H1 (cell line): ENCODE results near the gene SYPL1. TPM values are rescaled to one million over a fixed set of nuclear protein-coding genes. Genes with fewer than 3 reads are reported as not detected.

Experiments used
- CTCF ChIA-PET: fragments of 300-600 bp; sonication (Branson Sonifier 250); formaldehyde crosslinking; loops from one replicate; lab custom pipeline; 2021; ENCODE audit not compliant: partially characterized antibody; lab: Charles Lee
- POLR2A ChIA-PET: fragments of 300-600 bp; sonication (Branson Sonifier 250); formaldehyde crosslinking; loops from one replicate; lab custom pipeline; 2021; ENCODE audit warnings: inconsistent platforms; ENCODE audit not compliant: partially characterized antibody; lab: Charles Lee
- DNase-seq, 2 experiments: peaks; one replicate each; pipeline versions ENCODE4 v3.0.0 to v3.0.0-alpha.2; 2010 to 2022; ENCODE audit warnings: low spot score in 2 of 2, low read depth in 1 of 2, mixed read lengths in 1 of 2
- FAIRE-seq: peaks from 2 replicates; lab custom pipeline; 2011; peaks lifted over from hg19 to GRCh38; lab: Jason Lieb, UNC
- H2AFZ ChIP-seq: 2 replicates; pipeline ENCODE4 v1.8.1; 2012; ENCODE audit warnings: low read length, inconsistent platforms
- H2AK5ac ChIP-seq: 2 replicates; pipeline ENCODE4 v1.6.1; 2013; ENCODE audit warnings: low read depth, low read length
- H2BK120ac ChIP-seq: replicated peaks from 2 replicates; pipeline ENCODE3; 2013; ENCODE audit warnings: low read depth, low read length, inconsistent platforms
- H2BK12ac ChIP-seq: 2 replicates; pipeline ENCODE4 v1.6.1; 2013; ENCODE audit warnings: low read depth, low read length
- H2BK15ac ChIP-seq: 2 replicates; pipeline ENCODE4 v1.6.1; 2013; ENCODE audit warnings: low read length
- H2BK20ac ChIP-seq: 2 replicates; pipeline ENCODE4 v1.6.1; 2013; ENCODE audit warnings: low read length
- H2BK5ac ChIP-seq: 2 replicates; pipeline ENCODE4 v1.6.1; 2013; ENCODE audit warnings: low read depth, low read length
- H3K14ac ChIP-seq: 2 replicates; pipeline ENCODE4 v1.6.1; 2013; ENCODE audit warnings: inconsistent platforms; ENCODE audit not compliant: insufficient read length
- H3K18ac ChIP-seq: 2 replicates; pipeline ENCODE4 v1.6.1; 2013; ENCODE audit warnings: low read length; ENCODE audit errors: extremely low read depth
- H3K23ac ChIP-seq: 2 replicates; pipeline ENCODE4 v1.6.1; 2013; ENCODE audit warnings: inconsistent platforms; ENCODE audit not compliant: insufficient read length
- H3K23me2 ChIP-seq: 2 replicates; pipeline ENCODE4 v1.6.1; 2013; ENCODE audit warnings: low read depth, low read length
- H3K27ac ChIP-seq: 2 replicates; pipeline ENCODE4 v1.6.1; 2011; ENCODE audit warnings: low read depth, low read length, inconsistent platforms
- H3K27me3 ChIP-seq, 4 experiments: replicated peaks in 1 of 4; 1 replicate in 1 of 4; 2 replicates in 3 of 4; pipeline versions ENCODE4 v1.6.1 to v1.8.1; 2011 to 2013; ENCODE audit warnings: low read length in 3 of 4, mild to moderate bottlenecking in 3 of 4, inconsistent platforms in 2 of 4, mixed read lengths in 2 of 4, moderate library complexity in 1 of 4; ENCODE audit not compliant: control insufficient read depth in 3 of 4, insufficient read depth in 3 of 4; ENCODE audit errors: extremely low read depth in 1 of 4
- H3K36me3 ChIP-seq, 4 experiments: 2 replicates each; pipeline versions ENCODE4 v1.6.1 to v1.8.1; 2011 to 2013; ENCODE audit warnings: mild to moderate bottlenecking in 4 of 4, low read length in 3 of 4, moderate library complexity in 2 of 4, control low read depth in 1 of 4, inconsistent platforms in 1 of 4; ENCODE audit not compliant: insufficient read depth in 4 of 4, control insufficient read depth in 2 of 4
- H3K4ac ChIP-seq: replicated peaks from 2 replicates; pipeline ENCODE3; 2013; ENCODE audit warnings: low read length, low read depth, mixed read lengths, inconsistent platforms; ENCODE audit not compliant: insufficient read length
- H3K4me1 ChIP-seq, 4 experiments: replicated peaks in 1 of 4; 1 replicate in 1 of 4; 2 replicates in 3 of 4; pipeline versions ENCODE4 v1.6.1 to v1.8.1; 2011 to 2013; ENCODE audit warnings: low read length in 3 of 4, inconsistent platforms in 2 of 4, mixed read lengths in 1 of 4; ENCODE audit not compliant: insufficient read depth in 4 of 4, control insufficient read depth in 3 of 4
- H3K4me2 ChIP-seq, 2 experiments: 2 replicates each; pipeline versions ENCODE4 v1.6.1 to v1.8.1; 2011 to 2013; ENCODE audit warnings: low read depth in 2 of 2, low read length in 2 of 2, control low read depth in 1 of 2, inconsistent platforms in 1 of 2, mild to moderate bottlenecking in 1 of 2; ENCODE audit not compliant: insufficient read depth in 1 of 2
- H3K4me3 ChIP-seq, 4 experiments: fragments of 200-600, 300-600 bp in 1 of 4; sonication (generic), shearing (Covaris generic), sonication (Bioruptor Twin) in 1 of 4; 2 replicates each; pipeline versions ENCODE4 v1.5.1 to v1.8.1; 2011 to 2016; ENCODE audit warnings: low read length in 4 of 4, low read depth in 3 of 4, control low read depth in 2 of 4, inconsistent platforms in 2 of 4, mild to moderate bottlenecking in 2 of 4, mixed read lengths in 1 of 4, moderate library complexity in 1 of 4; ENCODE audit not compliant: insufficient read depth in 2 of 4; ENCODE audit errors: extremely low read depth in 1 of 4
- H3K56ac ChIP-seq: replicated peaks from 2 replicates; pipeline ENCODE3; 2013; ENCODE audit warnings: low read depth, mild to moderate bottlenecking, mixed read lengths, low read length, inconsistent platforms; ENCODE audit not compliant: insufficient read length
- H3K79me1 ChIP-seq: 2 replicates; pipeline ENCODE4 v1.6.1; 2013; ENCODE audit warnings: low read depth, low read length, control low read depth
- H3K79me2 ChIP-seq, 2 experiments: 2 replicates each; pipeline versions ENCODE4 v1.6.1 to v1.8.1; 2012 to 2013; ENCODE audit warnings: low read length in 2 of 2, mild to moderate bottlenecking in 2 of 2, inconsistent platforms in 1 of 2; ENCODE audit not compliant: insufficient read depth in 2 of 2, control insufficient read depth in 1 of 2
- H3K9ac ChIP-seq, 4 experiments: replicated peaks in 1 of 4; 1 replicate in 1 of 4; 2 replicates in 3 of 4; pipeline versions ENCODE4 v1.6.1 to v1.8.1; 2011 to 2013; ENCODE audit warnings: low read depth in 3 of 4, low read length in 3 of 4, control low read depth in 2 of 4, mild to moderate bottlenecking in 2 of 4, moderate library complexity in 2 of 4, inconsistent platforms in 1 of 4; ENCODE audit errors: extremely low read depth in 1 of 4
- H3K9me3 ChIP-seq, 2 experiments: 2 replicates each; pipeline versions ENCODE4 v1.6.1 to v1.8.1; 2012 to 2013; ENCODE audit warnings: mild to moderate bottlenecking in 2 of 2, moderate library complexity in 2 of 2, control low read depth in 1 of 2, inconsistent platforms in 1 of 2, low read depth in 1 of 2, low read length in 1 of 2, mixed read lengths in 1 of 2; ENCODE audit not compliant: insufficient read depth in 2 of 2
- H4K20me1 ChIP-seq, 2 experiments: replicated peaks in 1 of 2; 2 replicates each; pipeline versions ENCODE3 to v1.8.1; 2011 to 2013; ENCODE audit warnings: inconsistent platforms in 2 of 2, low read length in 2 of 2, mild to moderate bottlenecking in 1 of 2; ENCODE audit not compliant: insufficient read depth in 2 of 2, control insufficient read depth in 1 of 2
- H4K5ac ChIP-seq: 2 replicates; pipeline ENCODE4 v1.6.1; 2013; ENCODE audit warnings: low read length, low read depth, mixed read lengths, inconsistent platforms; ENCODE audit not compliant: insufficient read length
- H4K8ac ChIP-seq: 2 replicates; pipeline ENCODE4 v1.8.0; 2013; ENCODE audit warnings: mild to moderate bottlenecking, moderate library complexity, low read length, inconsistent platforms; ENCODE audit not compliant: insufficient read depth; ENCODE audit errors: extremely low read depth
- H4K91ac ChIP-seq: replicated peaks from 2 replicates; pipeline ENCODE3; 2013; ENCODE audit warnings: low read length, mixed read lengths, inconsistent platforms; ENCODE audit not compliant: insufficient read length
- EP300 ChIP-seq, 2 experiments: IDR thresholded peaks; 1 replicate in 1 of 2; 2 replicates in 1 of 2; pipeline ENCODE4 v1.6.1; 2011 to 2012; ENCODE audit warnings: low read depth in 2 of 2, low read length in 2 of 2, mild to moderate bottlenecking in 2 of 2, borderline replicate concordance in 1 of 2, inconsistent platforms in 1 of 2, moderate library complexity in 1 of 2
- FOSL1 ChIP-seq: IDR thresholded peaks from 2 replicates; pipeline ENCODE4 v1.6.1; 2011; ENCODE audit warnings: mild to moderate bottlenecking, low read depth, low read length, moderate library complexity; ENCODE audit not compliant: insufficient read depth
- JUN ChIP-seq: IDR thresholded peaks from 2 replicates; pipeline ENCODE4 v1.6.1; 2011; ENCODE audit warnings: low read depth, mild to moderate bottlenecking, improper control_type of control experiment, low read length
- JUND ChIP-seq: IDR thresholded peaks from 2 replicates; pipeline ENCODE4 v1.6.1; 2011; ENCODE audit warnings: mild to moderate bottlenecking, improper control_type of control experiment, low read length
- KDM1A ChIP-seq: fragments of 200-600, 300-600 bp; sonication (generic); IDR thresholded peaks from 2 replicates; pipeline ENCODE4 v1.7.1; 2016; ENCODE audit warnings: mild to moderate bottlenecking, low read length, borderline replicate concordance
- MAFK ChIP-seq: IDR thresholded peaks from 2 replicates; pipeline ENCODE4 v1.6.1; 2012; ENCODE audit warnings: low read depth, mild to moderate bottlenecking, improper control_type of control experiment, low read length
- MAX ChIP-seq: IDR thresholded peaks from 2 replicates; pipeline ENCODE4 v1.6.1; 2012; ENCODE audit warnings: inconsistent platforms
- NRF1 ChIP-seq: IDR thresholded peaks from 2 replicates; pipeline ENCODE4 v1.6.1; 2011; ENCODE audit warnings: mild to moderate bottlenecking, low read depth, low read length, improper control_type of control experiment
- POLR2A ChIP-seq, 2 experiments: IDR thresholded peaks; 1 replicate in 1 of 2; 2 replicates in 1 of 2; pipeline ENCODE4 v1.6.1; 2011; ENCODE audit warnings: low read depth in 2 of 2, low read length in 2 of 2, mild to moderate bottlenecking in 2 of 2; ENCODE audit errors: control extremely low read depth in 1 of 2
- SIRT6 ChIP-seq: IDR thresholded peaks from one replicate; pipeline ENCODE4 v1.7.1; 2012; ENCODE audit warnings: low read length, inconsistent platforms
- SP1 ChIP-seq: IDR thresholded peaks from 2 replicates; pipeline ENCODE4 v1.6.1; 2011; ENCODE audit warnings: low read depth, low read length
- SP2 ChIP-seq: IDR thresholded peaks from 2 replicates; pipeline ENCODE4 v1.6.1; 2012; ENCODE audit warnings: mild to moderate bottlenecking, low read length, inconsistent platforms
- SP4 ChIP-seq: IDR thresholded peaks from 2 replicates; pipeline ENCODE4 v1.6.1; 2012; ENCODE audit warnings: low read length, inconsistent platforms
- TAF7 ChIP-seq: optimal IDR thresholded peaks from 2 replicates; pipeline ENCODE3; 2011; ENCODE audit warnings: low read depth, mild to moderate bottlenecking, inconsistent platforms, low read length, moderate library complexity, borderline replicate concordance
- TCF12 ChIP-seq: IDR thresholded peaks from 2 replicates; pipeline ENCODE4 v1.6.1; 2011; ENCODE audit warnings: low read depth, mild to moderate bottlenecking, low read length
- ZNF274 ChIP-seq: IDR thresholded peaks from 2 replicates; pipeline ENCODE4 v1.7.0; 2012; ENCODE audit warnings: low read length, borderline replicate concordance; ENCODE audit errors: extremely low read depth
- WGBS, 2 experiments: shearing (Covaris generic) in 1 of 2; methylation state at CpG; one replicate each; pipeline versions ENCODE4 v1.1.6 to v1.1.7; 2013 to 2015; ENCODE audit warnings: low lambda C conversion rate in 2 of 2, mixed read lengths in 2 of 2, inconsistent platforms in 1 of 2, low coverage in 1 of 2, missing lambda C conversion rate in 1 of 2; ENCODE audit not compliant: insufficient replicate concordance in 2 of 2, insufficient coverage in 1 of 2, insufficient read length in 1 of 2; ENCODE audit errors: extremely low coverage in 1 of 2, missing lambda C conversion rate in 1 of 2; 5-methylcytosine and 5-hydroxymethylcytosine counted together
- polyA plus RNA-seq, 7 experiments: library from polyadenylated mRNA; depleted of rRNA in 3 of 7; stranded (reverse) in 5 of 7; unstranded in 2 of 7; fragments of >200 nt in 5 of 7; fragments of 200-250 nt in 2 of 7; gene quantifications; 1 replicate in 5 of 7; 2 replicates in 1 of 7; 4 replicates in 1 of 7; pipeline versions ENCODE4 v1.2.1 to v1.2.3, GENCODE V29; 2011 to 2013; ENCODE audit warnings: missing spikeins in 2 of 7, mixed read lengths in 2 of 7
- total RNA-seq: library from RNA; stranded (reverse); fragmentation: NEBNext Ultra II Directional; extraction: Animal tissue kit (Norgen Biotek cat#: 25700); gene quantifications from 2 replicates; pipeline ENCODE4 v1.2.1, GENCODE V29; 2021

SYPL1 gene
- total and polyA plus RNA-seq, 2 of the 8 experiments (the other 6 are each of a cell fraction or from before 2014, with no cell fraction given): 44.9 to 57.7 TPM

GRCh38 chr7:106052681-106053080, 59.4 kb downstream of the SYPL1 start:
- Histone ChIP-seq H3K4me3 (no peak overlapping the region), H3K9me3 (no peaks in the 10 kb centered on the region), H3K9ac (no peak overlapping the region), H3K18ac (no peak overlapping the region), H3K27ac (no peak overlapping the region), H3K79me2 (no peaks in the 10 kb centered on the region), H3K23me2 (no peaks in the 10 kb centered on the region), H3K27me3 (no peaks in the 10 kb centered on the region), H2BK20ac (no peak overlapping the region), H4K91ac (no peak overlapping the region), H2BK5ac (no peak overlapping the region), H3K4ac (no peak overlapping the region), H3K4me1 (peaks cover 0 to 8% (median under 1%) of the 10 kb centered on the region in 4 experiments; a peak in 3 of 7 replicates), H2BK15ac (no peak overlapping the region), H4K5ac (no peak overlapping the region), H3K4me2 (no peak overlapping the region), H3K36me3 (no peaks in the 10 kb centered on the region), H3K23ac (no peak overlapping the region), H2AK5ac (no peak overlapping the region), H3K56ac (no peak overlapping the region), H4K8ac (no peak overlapping the region), H2BK12ac (no peak overlapping the region), H2AFZ (no peak overlapping the region), H2BK120ac (no peak overlapping the region), H4K20me1 (no peaks in the 10 kb centered on the region), H3K14ac (no peak overlapping the region), H3K79me1 (no peaks in the 10 kb centered on the region)
- 78% methylated on average over 2 of the region's 2 CpGs; no CpG with 5 or more reads in 1 of the 2 experiments for WGBS, 2 experiments
- DNase-seq (no peak), FAIRE-seq (no peak)
- POLR2A ChIA-PET: no interaction called here
- CTCF ChIA-PET: interaction anchor here (0.6 to 3.4 kb wide), 3 partner anchors 11 to 679 kb away, joined by 3 to 34 read pairs (median 13); no protein-coding TSS in a partner anchor
- TF ChIP-seq POLR2A (IDR thresholded peaks at IDR 0.05; ENCODE audit: control extremely low read depth in 1 of 2, low read depth in 2 of 2, low read length in 2 of 2) (no peak), MAFK (no peak), SP2 (no peak), JUN (no peak), MAX (no peak), FOSL1 (no peak), KDM1A (no peak), TCF12 (no peak), TAF7 (no peak), JUND (no peak), SP4 (no peak), EP300 (IDR thresholded peaks at IDR 0.05; ENCODE audit: borderline replicate concordance in 1 of 2, low read depth in 2 of 2, low read length in 2 of 2) (no peak), SP1 (no peak), NRF1 (no peak), ZNF274 (no peak), SIRT6 (no peak)
